AG04450 (cell line): ENCODE data around the gene CEACAM20. TPM values are rescaled to one million over a fixed set of nuclear protein-coding genes. Genes with fewer than 3 reads are reported as not detected.

Experiments
- CTCF ChIA-PET: fragments of 300-600, 350-600 bp; formaldehyde crosslinking; extraction: SDS; loops from one replicate; lab custom pipeline; 2022; ENCODE audit warnings: antibody characterized with exemption, inconsistent platforms; lab: Charles Lee
- POLR2A ChIA-PET: fragments of 350-600 bp; formaldehyde crosslinking; extraction: SDS; loops from one replicate; lab custom pipeline; 2021; ENCODE audit warnings: antibody characterized with exemption, inconsistent platforms; lab: Yijun Ruan, JAX
- DNase-seq: peaks from one replicate; pipeline ENCODE4 v3.0.0-alpha.2; 2011; ENCODE audit warnings: low read depth, low spot score
- H3K27ac ChIP-seq: one replicate; pipeline ENCODE4 v1.5.1; 2012; ENCODE audit warnings: low read depth, low read length, control low read depth
- H3K27me3 ChIP-seq: one replicate; pipeline ENCODE4 v1.6.0; 2012; ENCODE audit warnings: low read length; ENCODE audit not compliant: control insufficient read depth, insufficient read depth
- H3K4me3 ChIP-seq: 2 replicates; pipeline ENCODE4 v1.5.1; 2011; ENCODE audit warnings: mild to moderate bottlenecking, low read depth, low read length, control low read depth
- H3K9me3 ChIP-seq: 2 replicates; pipeline ENCODE4 v1.5.1; 2012; ENCODE audit warnings: low read length; ENCODE audit not compliant: control insufficient read depth, insufficient read depth
- CTCF ChIP-seq: IDR thresholded peaks from 2 replicates; pipeline ENCODE4 v1.5.1; 2011; ENCODE audit warnings: low read depth, low read length, control low read depth, inconsistent platforms
- polyA plus RNA-seq: library from polyadenylated mRNA; depleted of rRNA; stranded (reverse); fragments of >200 nt; gene quantifications from 2 replicates; pipeline ENCODE4 v1.2.3, GENCODE V29; 2011

The CEACAM20 gene
- polyA plus RNA-seq, 1 experiment, result not detected

- ChIA-PET POLR2A (no interaction called here), CTCF (interaction anchor here (1.1 to 1.2 kb wide), 2 partner anchors 210 to 272 kb away, joined by 3 to 4 read pairs; partner anchors contain the start of gene NECTIN2)
- H3K27ac ChIP-seq, result no peak overlapping the region
- H3K4me3 ChIP-seq, result no peak overlapping the region
- H3K9me3 ChIP-seq, result no peaks in the 10 kb centered on the region
- no peak for TF ChIP-seq CTCF
- DNase-seq, result no peak
- peaks cover 3% of the 10 kb centered on the region for H3K27me3 ChIP-seq
Measured at GRCh38 chr19:44574186-44574950, 44.9 kb upstream of the CEACAM20 start.

GRCh38 chr19:44573627-44574026, 44.2 kb upstream of the CEACAM20 start:
- Histone ChIP-seq H3K27ac (no peak overlapping the region), H3K27me3 (peaks cover 5% of the 10 kb centered on the region), H3K4me3 (no peak overlapping the region), H3K9me3 (no peaks in the 10 kb centered on the region)
- TF ChIP-seq CTCF, result no peak
- CTCF ChIA-PET, result interaction anchor here (0.6 to 1.2 kb wide), 3 partner anchors 117 to 211 kb away, joined by 3 to 4 read pairs (median 3); no protein-coding TSS in a partner anchor
- POLR2A ChIA-PET, result no interaction called here
- DNase-seq, result no peak

GRCh38 chr19:44573183-44573582, 43.7 kb upstream of the CEACAM20 start:
- no peak overlapping the region for H3K27ac ChIP-seq
- no peak overlapping the region for H3K4me3 ChIP-seq
- ChIA-PET CTCF (interaction anchor here (0.9 to 1.2 kb wide), 2 partner anchors 117 to 211 kb away, joined by 3 to 4 read pairs; no protein-coding TSS in a partner anchor), POLR2A (no interaction called here)
- no peak for TF ChIP-seq CTCF
- H3K27me3 ChIP-seq, result peaks cover 5% of the 10 kb centered on the region
- H3K9me3 ChIP-seq, result no peaks in the 10 kb centered on the region
- DNase-seq, result no peak

DNA sequence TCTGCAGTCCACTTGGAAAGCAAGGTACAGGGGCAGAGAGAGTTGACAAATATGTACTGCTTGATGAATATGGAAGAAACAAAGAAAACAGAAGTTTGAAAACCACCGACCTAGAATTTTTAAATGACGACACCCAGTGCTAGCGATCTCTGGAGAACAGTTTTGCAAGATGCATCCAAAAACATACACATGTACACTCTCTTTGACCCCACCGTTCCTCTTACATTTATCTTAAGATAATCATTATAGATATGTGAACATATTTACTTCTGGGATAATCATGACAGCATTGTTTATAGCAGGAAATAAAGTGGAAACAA, 43.1 kb upstream of the CEACAM20 start:
- H3K9me3 ChIP-seq, result no peaks in the 10 kb centered on the region
- TF ChIP-seq CTCF, result no peak
- peaks cover 5% of the 10 kb centered on the region for H3K27me3 ChIP-seq
- H3K27ac ChIP-seq, result no peak overlapping the region
- ChIA-PET CTCF (interaction anchor here (2.5 to 3.3 kb wide), 3 partner anchors 12 to 199 kb away, joined by 19 to 95 read pairs (median 29); no protein-coding TSS in a partner anchor), POLR2A (no interaction called here)
- DNase-seq, result no peak
- no peak overlapping the region for H3K4me3 ChIP-seq
